ENCODE data around the gene EDARADD. TPM values are rescaled to one million over a fixed set of nuclear protein-coding genes. Genes with fewer than 3 reads are reported as not detected.

Gene EDARADD
- total RNA-seq, 1 donor from 2014 or later = 1.4 TPM

DNA sequence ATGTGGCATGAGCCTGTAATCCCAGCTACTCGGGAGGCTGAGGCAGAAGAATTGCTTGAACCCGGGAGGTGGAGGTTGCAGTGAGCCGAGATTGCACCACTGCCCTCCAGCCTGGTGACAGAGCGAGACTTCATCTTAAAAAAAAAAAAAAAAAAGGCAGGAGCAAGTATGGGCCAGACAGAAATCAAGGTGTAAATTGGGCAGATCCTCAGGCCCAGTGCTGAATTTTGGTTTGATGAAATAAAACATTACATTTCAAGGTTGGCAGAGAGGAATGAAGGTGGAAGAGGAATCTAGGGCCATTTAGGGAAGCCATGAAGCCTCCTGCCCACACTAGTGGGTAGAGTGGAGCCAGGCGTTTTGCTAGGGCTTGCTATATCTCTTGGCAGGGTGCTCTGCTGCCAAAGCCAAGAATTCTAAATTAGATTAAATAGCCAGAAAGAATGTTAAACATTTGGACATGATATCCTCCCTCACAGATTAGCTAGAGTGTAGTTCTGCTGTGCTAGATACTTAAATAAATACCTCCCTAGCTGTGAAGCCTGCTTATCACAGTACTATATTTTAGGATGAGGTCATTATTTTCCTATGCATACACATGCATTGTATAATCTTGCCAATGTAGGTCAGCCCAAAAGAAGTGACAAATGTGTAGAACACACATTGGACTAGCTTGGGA is 113.1 kb downstream of the EDARADD start:
- TF ChIP-seq EZH2phosphoT487 (IDR thresholded peaks at IDR 0.05) = no peak
- TF ChIP-seq EZH2 (IDR thresholded peaks at IDR 0.05) = no peak
- TF ChIP-seq CTCF (IDR thresholded peaks at IDR 0.05) = no peak
- H3K9me3 Mint-ChIP-seq = no peaks in the 10 kb centered on the region
- Histone ChIP-seq H3K27me3 (no peaks in the 10 kb centered on the region), H3K4me2 (no peak overlapping the region), H3K36me3 (no peaks in the 10 kb centered on the region), H3K9ac (no peak overlapping the region), H3K79me2 (ENCODE audit: low read depth) (no peaks in the 10 kb centered on the region), H4K20me1 (ENCODE audit: low read depth) (no peaks in the 10 kb centered on the region), H3F3A (ENCODE audit: low read depth) (peaks cover 8% of the 10 kb centered on the region), H3K4me3 (no peak overlapping the region), H3K9me3 (ENCODE audit: low read depth) (no peaks in the 10 kb centered on the region), H3K4me1 (peaks cover 4% of the 10 kb centered on the region), H2AFZ (replicated peaks) (no peak overlapping the region), H3K27ac (no peak overlapping the region)
- no peaks in the 10 kb centered on the region for H3K36me3 Mint-ChIP-seq
- peak overlapping the region; percentile 17 for H3K27ac Mint-ChIP-seq
- H3K4me1 Mint-ChIP-seq = peaks cover 12% of the 10 kb centered on the region
- H3K4me3 Mint-ChIP-seq = no peak overlapping the region
- no peak for DNase-seq (ENCODE audit: low spot score)
- peaks cover 2% of the 10 kb centered on the region for H3K27me3 Mint-ChIP-seq (ENCODE audit: insufficient read depth, low read depth)

DNA sequence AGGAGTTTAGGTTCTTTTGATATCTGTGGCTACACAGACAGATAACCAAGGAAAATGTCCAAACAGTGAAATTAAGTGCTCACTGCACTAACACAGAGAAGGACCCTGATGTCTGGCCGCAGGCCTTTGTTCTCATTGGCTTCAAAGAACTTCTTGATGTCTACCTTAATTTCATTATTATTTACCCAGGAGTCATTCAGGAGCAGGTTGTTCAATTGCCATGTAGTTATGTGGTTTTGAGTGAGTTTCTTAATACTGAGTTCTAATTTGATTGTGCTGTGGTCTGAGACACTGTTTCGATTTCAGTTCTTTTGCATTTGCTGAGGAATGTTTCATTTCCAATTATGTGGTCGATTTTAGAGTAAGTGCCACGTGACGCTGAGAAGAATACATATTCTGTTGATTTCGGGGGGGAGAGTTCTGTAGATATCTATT is 114.5 kb downstream of the EDARADD start:
- Histone ChIP-seq H3K9ac (no peak overlapping the region), H3K79me2 (ENCODE audit: low read depth) (no peaks in the 10 kb centered on the region), H4K20me1 (ENCODE audit: low read depth) (no peaks in the 10 kb centered on the region), H3K27me3 (no peaks in the 10 kb centered on the region), H3K27ac (no peak overlapping the region), H2AFZ (replicated peaks) (no peak overlapping the region), H3K9me3 (ENCODE audit: low read depth) (no peaks in the 10 kb centered on the region), H3K4me2 (no peak overlapping the region), H3K4me1 (peaks cover 1% of the 10 kb centered on the region), H3K4me3 (no peak overlapping the region), H3F3A (ENCODE audit: low read depth) (peaks cover 1% of the 10 kb centered on the region), H3K36me3 (no peaks in the 10 kb centered on the region)
- H3K4me1 Mint-ChIP-seq = no peaks in the 10 kb centered on the region
- no peak overlapping the region for H3K4me3 Mint-ChIP-seq
- peaks cover 2% of the 10 kb centered on the region for H3K27me3 Mint-ChIP-seq (ENCODE audit: insufficient read depth, low read depth)
- no peak for DNase-seq (ENCODE audit: low spot score)
- no peak for TF ChIP-seq CTCF (IDR thresholded peaks at IDR 0.05)
- TF ChIP-seq EZH2 (IDR thresholded peaks at IDR 0.05) = no peak
- TF ChIP-seq EZH2phosphoT487 (IDR thresholded peaks at IDR 0.05) = no peak
- no peaks in the 10 kb centered on the region for H3K9me3 Mint-ChIP-seq
- no peaks in the 10 kb centered on the region for H3K36me3 Mint-ChIP-seq
- no peak overlapping the region for H3K27ac Mint-ChIP-seq

DNA sequence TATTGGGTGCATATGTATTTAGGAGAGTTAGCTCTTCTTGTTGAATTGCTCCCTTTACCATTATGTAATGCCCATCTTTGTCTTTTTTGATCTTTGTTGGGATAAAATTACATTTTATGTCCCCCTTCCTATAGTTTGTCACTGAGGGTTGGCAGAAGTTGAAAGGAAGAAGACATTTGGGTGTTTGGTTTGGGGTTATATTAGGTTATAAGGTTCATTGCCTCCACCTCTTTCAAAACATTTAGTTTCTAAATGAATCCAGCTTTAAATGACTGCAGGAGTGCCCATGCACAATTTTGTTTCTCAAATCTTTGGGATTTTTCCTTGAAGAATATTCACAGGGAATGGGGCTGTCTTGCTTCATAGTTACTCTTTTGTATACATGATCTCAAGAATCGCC is 115.1 kb downstream of the EDARADD start:
- Histone ChIP-seq H3K36me3 (no peaks in the 10 kb centered on the region), H3K9me3 (ENCODE audit: low read depth) (no peaks in the 10 kb centered on the region), H2AFZ (replicated peaks) (no peak overlapping the region), H3K4me3 (no peak overlapping the region), H3K9ac (no peak overlapping the region), H3K79me2 (ENCODE audit: low read depth) (no peaks in the 10 kb centered on the region), H3F3A (ENCODE audit: low read depth) (no peaks in the 10 kb centered on the region), H3K27me3 (no peaks in the 10 kb centered on the region), H3K4me1 (no peaks in the 10 kb centered on the region), H3K27ac (no peak overlapping the region), H3K4me2 (no peak overlapping the region), H4K20me1 (ENCODE audit: low read depth) (no peaks in the 10 kb centered on the region)
- H3K4me1 Mint-ChIP-seq = no peaks in the 10 kb centered on the region
- peaks cover 2% of the 10 kb centered on the region for H3K27me3 Mint-ChIP-seq (ENCODE audit: insufficient read depth, low read depth)
- no peaks in the 10 kb centered on the region for H3K36me3 Mint-ChIP-seq
- H3K4me3 Mint-ChIP-seq = no peak overlapping the region
- DNase-seq (ENCODE audit: low spot score) = no peak
- H3K27ac Mint-ChIP-seq = no peak overlapping the region
- no peak for TF ChIP-seq EZH2 (IDR thresholded peaks at IDR 0.05)
- TF ChIP-seq CTCF (IDR thresholded peaks at IDR 0.05) = no peak
- no peak for TF ChIP-seq EZH2phosphoT487 (IDR thresholded peaks at IDR 0.05)
- H3K9me3 Mint-ChIP-seq = no peaks in the 10 kb centered on the region

All from neural progenitor cell (in vitro differentiated cells).